Vagina (tissue), 2 donors: ENCODE data around the gene JAKMIP1. TPM values are rescaled to one million over a fixed set of nuclear protein-coding genes. Genes with fewer than 3 reads are reported as not detected.

Experiments
- DNase-seq, 2 donors: peaks; one replicate each; pipeline ENCODE4 v3.0.0-alpha.2; 2017; ENCODE audit errors: extremely low spot score in 2 of 2
- H3K27ac ChIP-seq: fragments of 200-600 bp; sonication (generic); one replicate; pipeline ENCODE4 v1.5.1; 2019
- H3K27me3 ChIP-seq: fragments of 200-600 bp; sonication (generic); one replicate; pipeline ENCODE4 v1.5.1; 2019
- H3K36me3 ChIP-seq, 2 donors: fragments of 200-600 bp; sonication (generic); one replicate each; pipeline ENCODE4 v1.5.1; 2017 to 2019
- H3K4me1 ChIP-seq: fragments of 200-600 bp; sonication (generic); one replicate; pipeline ENCODE4 v1.5.1; 2019
- H3K4me3 ChIP-seq, 2 donors: fragments of 200-600 bp; sonication (generic); 1 replicate in 1 of 2; 2 replicates in 1 of 2; pipeline ENCODE4 v1.5.1; 2016 to 2019
- H3K9me3 ChIP-seq: fragments of 200-600 bp; sonication (generic); one replicate; pipeline ENCODE4 v1.5.1; 2019
- CTCF ChIP-seq, 3 experiments: fragments of 450-650 bp in 2 of 3; fragments of 200-600 bp in 1 of 3; sonication (generic) in 1 of 3; IDR thresholded peaks; one replicate each; pipeline ENCODE4 v1.5.1; 2017 to 2019; ENCODE audit warnings: antibody characterized with exemption in 3 of 3, mild to moderate bottlenecking in 2 of 3, moderate library complexity in 2 of 3
- POLR2A ChIP-seq, 2 donors: fragments of 450-650 bp; IDR thresholded peaks; one replicate each; pipeline ENCODE4 v1.6.1; 2017; ENCODE audit warnings: antibody characterized with exemption in 2 of 2, mild to moderate bottlenecking in 2 of 2, moderate library complexity in 2 of 2
- POLR2AphosphoS5 ChIP-seq, 2 donors: sonication (generic); formaldehyde crosslinking; IDR thresholded peaks; one replicate each; pipeline ENCODE4 v1.9.0; 2017; ENCODE audit warnings: antibody characterized with exemption in 2 of 2, mild to moderate bottlenecking in 2 of 2, low read depth in 1 of 2; ENCODE audit not compliant: insufficient read depth in 1 of 2
- intact Hi-C: fragments of 100-400 bp; cut with DNase I; formaldehyde crosslinking; loops from one replicate; pipeline ENCODE4 v1.15.1; 2023
- total RNA-seq: library from RNA; depleted of rRNA; stranded (reverse); fragments of >200 nt; gene quantifications from one replicate; pipeline ENCODE4 v1.2.3, GENCODE V29; 2016

JAKMIP1 gene
- total RNA-seq, 1 donor from 2014 or later = 5.2 TPM

- DNase-seq = no peak
- TF ChIP-seq CTCF (IDR thresholded peaks at IDR 0.05) = no peak
- no peak for TF ChIP-seq POLR2AphosphoS5 (IDR thresholded peaks at IDR 0.05; ENCODE audit: insufficient read depth in 1 of 2, low read depth in 1 of 2)
- TF ChIP-seq POLR2A (IDR thresholded peaks at IDR 0.05) = no peak
- Histone ChIP-seq H3K4me1 (peaks cover 6% of the 10 kb centered on the region), H3K36me3 (no peaks in the 10 kb centered on the region), H3K9me3 (no peaks in the 10 kb centered on the region), H3K27me3 (no peaks in the 10 kb centered on the region), H3K4me3 (no peak overlapping the region), H3K27ac (no peak overlapping the region)
- intact Hi-C loops = no loop called here
These were observed 167.8 kb downstream of the JAKMIP1 start for GRCh38 chr4:6032249-6033244.

DNA sequence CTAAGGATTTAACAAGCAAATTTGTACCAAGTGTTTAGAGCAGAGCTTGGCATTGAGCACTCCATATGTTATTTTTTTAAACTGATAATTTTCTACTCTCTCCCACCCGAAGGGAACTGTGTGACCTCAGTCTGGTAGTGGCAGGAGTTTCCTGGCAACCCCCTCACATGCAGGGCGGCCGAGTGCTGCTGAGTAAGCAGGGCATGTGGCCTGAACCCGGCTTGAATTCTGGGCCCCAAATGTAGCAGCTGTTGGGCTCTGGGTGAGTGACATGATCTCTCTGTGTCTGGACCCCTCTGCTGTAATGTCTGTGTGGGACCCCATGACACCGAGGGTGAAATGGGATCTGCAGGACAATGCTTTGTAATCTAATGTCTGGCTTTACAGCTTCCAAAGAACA is 168.5 kb downstream of the JAKMIP1 start:
- TF ChIP-seq POLR2A (IDR thresholded peaks at IDR 0.05) (no peak), POLR2AphosphoS5 (IDR thresholded peaks at IDR 0.05; ENCODE audit: insufficient read depth in 1 of 2, low read depth in 1 of 2) (no peak), CTCF (IDR thresholded peaks at IDR 0.05) (no peak)
- H3K4me1 ChIP-seq = peaks cover 6% of the 10 kb centered on the region
- no peak overlapping the region for H3K27ac ChIP-seq
- H3K36me3 ChIP-seq = no peaks in the 10 kb centered on the region
- H3K9me3 ChIP-seq = no peaks in the 10 kb centered on the region
- no peaks in the 10 kb centered on the region for H3K27me3 ChIP-seq
- intact Hi-C loops = no loop called here
- no peak for DNase-seq
- H3K4me3 ChIP-seq = no peak overlapping the region

- TF ChIP-seq POLR2A (IDR thresholded peaks at IDR 0.05) (no peak), CTCF (IDR thresholded peaks at IDR 0.05) (no peak), POLR2AphosphoS5 (IDR thresholded peaks at IDR 0.05; ENCODE audit: insufficient read depth in 1 of 2, low read depth in 1 of 2) (no peak)
- no peak for DNase-seq
- Histone ChIP-seq H3K9me3 (no peaks in the 10 kb centered on the region), H3K4me1 (peaks cover 6% of the 10 kb centered on the region), H3K27ac (no peak overlapping the region), H3K27me3 (no peaks in the 10 kb centered on the region), H3K4me3 (no peak overlapping the region), H3K36me3 (no peaks in the 10 kb centered on the region)
- intact Hi-C loops = no loop called here
These were observed 169.7 kb downstream of the JAKMIP1 start for GRCh38 chr4:6030679-6031078.

DNA sequence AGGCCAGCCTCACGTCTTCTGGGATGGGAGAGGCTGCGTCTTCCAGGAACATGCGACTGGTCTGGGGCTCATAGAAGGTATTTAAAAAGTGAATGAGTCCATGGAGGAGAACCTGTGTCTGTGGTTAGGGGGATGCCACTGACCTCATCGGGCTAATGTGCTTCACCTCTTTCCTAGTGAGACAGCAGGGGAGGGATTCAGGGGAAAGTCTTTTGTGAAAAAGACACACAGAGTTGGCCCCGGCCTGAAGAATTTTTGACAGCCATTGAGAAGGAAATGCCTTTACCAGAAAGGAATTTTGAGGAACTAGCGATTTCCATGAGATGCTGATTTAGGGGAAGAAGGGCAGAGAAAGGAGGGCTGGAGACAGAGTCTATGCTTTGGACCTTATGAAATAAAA is 171.1 kb downstream of the JAKMIP1 start:
- intact Hi-C loops = no loop called here
- Histone ChIP-seq H3K9me3 (no peaks in the 10 kb centered on the region), H3K4me3 (no peak overlapping the region), H3K27me3 (no peaks in the 10 kb centered on the region), H3K36me3 (no peaks in the 10 kb centered on the region), H3K4me1 (peaks cover 6% of the 10 kb centered on the region), H3K27ac (no peak overlapping the region)
- TF ChIP-seq POLR2AphosphoS5 (IDR thresholded peaks at IDR 0.05; ENCODE audit: insufficient read depth in 1 of 2, low read depth in 1 of 2) (no peak), CTCF (IDR thresholded peaks at IDR 0.05) (no peak), POLR2A (IDR thresholded peaks at IDR 0.05) (no peak)
- DNase-seq = no peak

GRCh38 chr4:6028168-6028567 is 172.2 kb downstream of the JAKMIP1 start:
- peaks cover 6% of the 10 kb centered on the region for H3K4me1 ChIP-seq
- H3K9me3 ChIP-seq = no peaks in the 10 kb centered on the region
- no peaks in the 10 kb centered on the region for H3K27me3 ChIP-seq
- intact Hi-C loops = no loop called here
- TF ChIP-seq POLR2A (IDR thresholded peaks at IDR 0.05) (no peak), CTCF (IDR thresholded peaks at IDR 0.05) (no peak), POLR2AphosphoS5 (IDR thresholded peaks at IDR 0.05; ENCODE audit: insufficient read depth in 1 of 2, low read depth in 1 of 2) (no peak)
- H3K27ac ChIP-seq = no peak overlapping the region
- DNase-seq = no peak
- no peaks in the 10 kb centered on the region for H3K36me3 ChIP-seq
- no peak overlapping the region for H3K4me3 ChIP-seq
